SK-N-SH (cell line): ENCODE measurements around the gene ALDH4A1.

Experiments used
- FOXJ3 ChIP-seq: sonication (generic); formaldehyde crosslinking; IDR thresholded peaks from 2 replicates; pipeline ENCODE4 v1.5.1; 2020; ENCODE audit warnings: mild to moderate bottlenecking, missing genetic modification reagents
- SIN3A ChIP-seq: IDR thresholded peaks from 2 replicates; pipeline ENCODE4 v1.6.1; 2012; ENCODE audit warnings: low read depth, mild to moderate bottlenecking, low read length, moderate library complexity, borderline replicate concordance
- TAF1 ChIP-seq: IDR thresholded peaks from 2 replicates; pipeline ENCODE4 v1.6.1; 2012; ENCODE audit warnings: low read depth, mild to moderate bottlenecking, low read length, moderate library complexity, borderline replicate concordance
- TF ChIP-seq, protein P1 (sequence below): fragments of 200-600 bp; sonication (generic); IDR thresholded peaks from 2 replicates; pipeline ENCODE4 v1.6.1; 2017; ENCODE audit warnings: antibody characterized with exemption, mild to moderate bottlenecking, moderate library complexity

DNA sequence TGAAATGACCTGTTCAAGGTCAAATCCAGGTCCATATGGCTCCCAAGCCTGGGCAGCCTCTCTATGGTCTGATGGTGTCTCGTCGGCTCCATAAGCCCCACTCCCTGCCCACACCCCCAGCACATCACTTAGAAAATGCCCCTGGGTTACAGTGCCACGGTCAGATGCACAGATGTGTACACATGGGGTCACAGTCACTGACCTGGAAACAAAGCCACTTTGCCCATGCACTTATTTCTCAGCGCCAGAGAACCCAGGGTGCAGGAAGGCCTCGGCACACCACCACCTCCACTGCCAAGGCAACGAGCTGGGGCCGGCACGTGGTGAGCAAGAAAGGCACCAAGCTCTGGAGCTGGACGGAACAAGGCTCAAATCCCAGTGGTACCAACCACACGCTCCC lies 29.4 kb upstream of the ALDH4A1 start:
- TF ChIP-seq, protein P1, sequence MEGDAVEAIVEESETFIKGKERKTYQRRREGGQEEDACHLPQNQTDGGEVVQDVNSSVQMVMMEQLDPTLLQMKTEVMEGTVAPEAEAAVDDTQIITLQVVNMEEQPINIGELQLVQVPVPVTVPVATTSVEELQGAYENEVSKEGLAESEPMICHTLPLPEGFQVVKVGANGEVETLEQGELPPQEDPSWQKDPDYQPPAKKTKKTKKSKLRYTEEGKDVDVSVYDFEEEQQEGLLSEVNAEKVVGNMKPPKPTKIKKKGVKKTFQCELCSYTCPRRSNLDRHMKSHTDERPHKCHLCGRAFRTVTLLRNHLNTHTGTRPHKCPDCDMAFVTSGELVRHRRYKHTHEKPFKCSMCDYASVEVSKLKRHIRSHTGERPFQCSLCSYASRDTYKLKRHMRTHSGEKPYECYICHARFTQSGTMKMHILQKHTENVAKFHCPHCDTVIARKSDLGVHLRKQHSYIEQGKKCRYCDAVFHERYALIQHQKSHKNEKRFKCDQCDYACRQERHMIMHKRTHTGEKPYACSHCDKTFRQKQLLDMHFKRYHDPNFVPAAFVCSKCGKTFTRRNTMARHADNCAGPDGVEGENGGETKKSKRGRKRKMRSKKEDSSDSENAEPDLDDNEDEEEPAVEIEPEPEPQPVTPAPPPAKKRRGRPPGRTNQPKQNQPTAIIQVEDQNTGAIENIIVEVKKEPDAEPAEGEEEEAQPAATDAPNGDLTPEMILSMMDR: no peak
- TF ChIP-seq TAF1 (no peak), FOXJ3 (CRISPR knock-in tag) (no peak), SIN3A (no peak)
